ENCODE measurements around the gene MRPL4.

Gene MRPL4

GRCh38 chr19:10251792-10252694 is at the start of gene MRPL4:
Gene MRPL4, plus strand, starts transcription at chr19:10252214. Its CDS starts 40 bp downstream, at chr19:10252254.
- DNase-seq (ENCODE audit: low read depth in 2 of 2), result peak; percentile 93 to 94

- no peak for DNase-seq (ENCODE audit: low read depth in 2 of 2)
Observed at GRCh38 chr19:10203686-10204085, 48.3 kb upstream of the MRPL4 start.

DNA sequence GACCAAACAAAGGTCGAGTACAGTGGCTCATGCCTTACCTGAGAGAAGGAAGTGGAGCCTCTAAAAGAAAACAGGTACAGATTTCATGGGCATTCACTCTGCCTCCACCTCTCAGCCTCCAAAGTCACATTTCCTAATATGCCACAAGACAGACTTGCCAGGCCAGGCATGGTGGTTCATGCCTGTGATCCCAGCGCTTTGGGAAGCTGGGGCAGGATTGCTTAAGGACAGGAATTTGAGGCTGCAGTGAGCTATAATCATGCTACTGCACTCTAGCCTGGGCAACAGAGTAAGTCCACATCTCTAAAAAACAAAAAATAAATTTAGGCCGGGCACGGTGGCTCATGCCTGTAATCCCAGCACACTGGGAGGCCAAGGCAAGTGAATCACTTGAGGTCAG is 46.4 kb upstream of the MRPL4 start:
- DNase-seq (ENCODE audit: low read depth in 2 of 2), result no peak

DNA sequence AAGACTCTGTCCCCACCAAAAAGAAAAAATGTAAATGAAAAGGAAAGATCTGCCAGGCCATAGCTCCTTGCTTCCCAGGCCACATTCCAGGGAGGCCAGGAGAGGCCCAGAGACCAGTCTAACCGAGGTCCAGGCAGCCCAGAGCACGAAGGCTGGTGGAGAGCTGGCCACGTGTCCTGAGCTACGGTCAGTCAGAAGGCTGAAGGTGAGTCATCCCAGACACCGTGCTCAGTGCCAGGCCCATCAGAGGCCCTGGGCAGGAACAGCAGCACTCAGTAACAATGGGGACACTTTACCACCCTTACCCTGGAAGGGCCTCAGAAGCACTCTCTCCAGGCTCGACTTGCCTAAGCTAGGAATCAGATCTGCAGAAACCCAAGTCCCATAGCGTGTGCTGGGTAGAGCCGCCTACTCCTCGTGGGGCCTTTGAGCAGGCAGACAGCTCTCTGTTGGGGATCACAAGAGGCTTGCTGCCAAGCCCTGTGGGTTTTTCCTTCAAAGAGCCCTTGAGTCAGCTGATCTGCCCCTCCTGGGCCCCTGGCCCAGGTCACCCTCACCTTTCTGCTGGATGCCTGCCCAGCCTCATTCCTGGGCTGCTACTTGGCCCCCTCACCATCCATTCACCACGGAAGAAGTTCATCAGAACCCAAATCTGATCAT is 45.7 kb upstream of the MRPL4 start:
- DNase-seq (ENCODE audit: low read depth in 2 of 2), result no peak

DNA sequence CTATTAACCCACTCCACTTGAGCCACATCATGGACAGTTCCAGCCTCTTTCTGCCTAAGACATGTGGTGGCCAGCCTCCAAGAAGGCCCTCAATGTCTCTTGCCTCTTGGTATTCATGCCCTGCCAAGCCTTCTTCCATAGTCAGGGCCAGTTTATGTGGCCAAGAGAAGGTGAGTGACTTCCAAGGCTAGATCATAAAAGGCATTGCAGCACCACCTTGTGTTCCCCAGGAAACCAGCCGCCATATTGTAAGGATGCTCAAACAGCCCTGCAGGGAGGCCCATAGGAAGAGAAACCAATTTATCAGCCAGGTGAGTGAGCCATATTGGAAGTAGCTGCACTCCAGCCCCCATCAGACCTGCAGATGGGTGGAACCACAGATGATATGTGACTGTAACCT is 45.0 kb upstream of the MRPL4 start:
- DNase-seq (ENCODE audit: low read depth in 2 of 2), result no peak

DNA sequence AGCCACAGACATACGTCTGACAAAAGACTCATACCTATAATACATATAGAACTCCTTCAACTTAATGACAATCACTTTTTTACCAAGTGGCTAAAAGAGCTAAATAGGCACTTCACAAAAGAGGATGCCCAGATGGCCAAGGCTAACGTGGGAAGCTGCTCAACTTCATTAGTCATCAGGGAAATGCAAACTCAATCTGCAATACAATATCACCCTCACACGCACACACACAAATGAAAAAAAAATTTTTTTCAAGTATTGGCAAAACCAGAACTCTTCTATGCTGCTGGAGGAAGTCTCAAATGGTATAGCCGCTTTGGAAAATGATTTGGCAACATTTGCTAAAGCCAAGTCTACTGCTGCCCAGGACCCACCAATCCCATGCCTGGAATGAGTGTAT is 42.7 kb upstream of the MRPL4 start:
- DNase-seq (ENCODE audit: low read depth in 2 of 2), result no peak

- DNase-seq (ENCODE audit: low read depth in 2 of 2), result no peak
Observed at GRCh38 chr19:10211061-10211460, 41.0 kb upstream of the MRPL4 start.

GRCh38 chr19:10211691-10212090 is 40.3 kb upstream of the MRPL4 start:
- no peak for DNase-seq (ENCODE audit: low read depth in 2 of 2)

- no peak for DNase-seq (ENCODE audit: low read depth in 2 of 2)
Observed at GRCh38 chr19:10214784-10215183, 37.2 kb upstream of the MRPL4 start.

- no peak for DNase-seq (ENCODE audit: low read depth in 2 of 2)
Observed at GRCh38 chr19:10217085-10217484, 34.9 kb upstream of the MRPL4 start.

DNA sequence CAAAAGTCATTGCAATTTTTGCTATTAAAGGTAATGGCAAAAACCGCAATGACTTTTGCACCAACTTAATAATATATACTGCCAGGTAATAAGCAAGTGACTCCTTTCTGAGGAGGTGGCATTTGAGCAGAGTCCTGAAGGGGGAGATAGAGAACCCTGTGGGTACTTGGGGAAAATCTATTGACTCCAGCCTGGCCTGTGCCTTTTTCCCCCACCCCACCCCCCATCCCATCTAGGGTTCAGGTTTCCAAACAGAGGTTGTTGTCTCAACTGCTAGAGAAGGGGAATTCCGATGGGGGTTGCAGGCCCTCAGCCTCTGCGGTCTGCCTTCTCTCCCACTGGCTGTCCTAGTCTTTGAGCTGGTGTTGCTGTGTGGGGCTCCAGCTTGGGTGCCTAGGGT is 32.3 kb upstream of the MRPL4 start:
- peak in 1 of 2 donors; percentile 37 for DNase-seq (ENCODE audit: low read depth in 2 of 2)

DNA sequence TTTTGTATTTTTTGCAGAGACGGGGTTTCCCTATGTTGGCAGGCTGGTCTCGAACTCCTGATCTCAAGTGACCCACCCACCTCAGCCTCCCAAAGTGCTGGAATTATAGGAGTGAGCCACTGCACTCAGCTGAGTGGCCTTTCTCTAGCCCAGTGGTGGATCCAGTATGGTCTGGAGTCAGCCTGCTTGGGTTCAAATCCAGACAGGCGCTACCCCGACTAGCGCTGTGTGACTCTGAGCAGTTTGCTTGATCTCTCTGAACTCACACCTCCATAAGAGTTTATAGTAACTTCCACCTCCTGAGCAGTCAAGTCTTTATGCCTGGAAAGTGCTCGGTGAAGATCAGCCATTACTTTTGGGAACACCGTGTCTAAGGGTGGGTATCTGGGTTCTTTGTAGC is 31.3 kb upstream of the MRPL4 start:
- no peak for DNase-seq (ENCODE audit: low read depth in 2 of 2)

DNA sequence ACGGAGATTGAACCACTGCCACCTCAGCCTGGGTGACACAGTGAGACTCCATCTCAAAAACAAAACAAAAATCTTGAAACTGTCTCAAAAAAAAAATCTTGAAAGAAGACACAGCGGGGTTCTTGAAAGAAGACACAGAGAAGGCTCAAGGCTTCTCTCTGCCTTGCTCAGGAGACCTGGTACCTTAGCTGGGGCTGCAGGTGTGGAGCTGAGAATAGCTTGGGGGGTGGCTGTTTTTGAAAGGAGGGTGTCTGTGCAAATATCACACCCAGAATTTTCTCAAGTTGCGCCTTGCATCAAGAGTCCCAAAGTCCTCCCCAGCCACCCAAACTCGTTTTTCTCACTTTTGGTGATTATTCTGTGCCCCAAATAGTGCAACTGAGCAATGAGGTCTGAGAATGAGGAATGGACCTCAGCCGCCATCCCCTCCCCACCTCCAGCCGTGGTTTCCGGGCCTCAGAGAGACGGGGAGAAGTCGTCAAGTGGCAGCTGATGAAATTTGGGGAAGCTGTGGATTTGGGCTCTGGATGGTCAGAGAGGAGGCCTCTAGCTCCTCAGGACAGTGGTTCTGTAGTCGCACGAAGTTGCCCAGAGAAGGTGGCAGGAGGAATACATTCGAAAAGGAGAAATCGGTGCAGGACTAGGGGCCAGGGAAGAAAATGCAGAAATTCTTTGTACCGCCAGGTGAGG is 29.7 kb upstream of the MRPL4 start:
- no peak for DNase-seq (ENCODE audit: low read depth in 2 of 2)

- DNase-seq (ENCODE audit: low read depth in 2 of 2), result no peak
Observed at GRCh38 chr19:10223488-10224213, 28.4 kb upstream of the MRPL4 start.

DNA sequence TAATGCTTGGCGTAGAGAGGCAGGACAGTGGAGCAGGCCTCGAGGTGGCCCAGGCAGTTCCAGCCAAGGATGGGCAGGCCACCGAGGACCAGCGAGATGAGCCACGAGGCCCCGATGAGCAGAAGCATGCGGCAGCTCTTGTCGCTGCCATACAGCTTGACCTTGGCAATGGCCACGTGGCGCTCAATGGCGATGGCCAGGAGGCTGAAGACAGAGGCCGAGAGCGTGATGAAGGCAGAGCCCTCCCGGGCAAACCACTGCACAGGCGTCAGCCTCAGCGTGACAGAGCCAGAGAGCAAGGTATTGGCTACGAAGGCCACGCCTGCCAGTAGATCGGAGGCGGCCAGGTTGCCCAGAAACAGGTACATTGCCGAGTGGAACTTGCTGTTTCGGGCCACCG is 27.7 kb upstream of the MRPL4 start:
- no peak for DNase-seq (ENCODE audit: low read depth in 2 of 2)

DNA sequence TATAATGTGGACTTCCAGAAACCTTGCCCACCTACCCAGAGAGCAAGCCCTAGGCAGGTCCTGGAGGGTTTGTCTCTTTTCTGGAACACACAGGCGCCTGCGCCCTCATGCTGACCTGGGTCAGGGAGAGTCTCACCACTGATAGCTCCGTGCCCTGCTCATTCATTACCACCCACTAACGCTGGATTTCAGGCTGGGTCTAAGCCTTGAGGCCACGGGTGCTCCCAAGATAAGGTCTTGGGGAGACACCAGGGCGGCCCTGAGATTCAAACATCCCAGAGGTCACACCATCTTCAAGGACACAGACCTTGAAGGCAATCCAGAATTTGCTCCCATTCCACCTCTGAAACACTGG is 26.0 kb upstream of the MRPL4 start:
- DNase-seq (ENCODE audit: low read depth in 2 of 2), result no peak

DNA sequence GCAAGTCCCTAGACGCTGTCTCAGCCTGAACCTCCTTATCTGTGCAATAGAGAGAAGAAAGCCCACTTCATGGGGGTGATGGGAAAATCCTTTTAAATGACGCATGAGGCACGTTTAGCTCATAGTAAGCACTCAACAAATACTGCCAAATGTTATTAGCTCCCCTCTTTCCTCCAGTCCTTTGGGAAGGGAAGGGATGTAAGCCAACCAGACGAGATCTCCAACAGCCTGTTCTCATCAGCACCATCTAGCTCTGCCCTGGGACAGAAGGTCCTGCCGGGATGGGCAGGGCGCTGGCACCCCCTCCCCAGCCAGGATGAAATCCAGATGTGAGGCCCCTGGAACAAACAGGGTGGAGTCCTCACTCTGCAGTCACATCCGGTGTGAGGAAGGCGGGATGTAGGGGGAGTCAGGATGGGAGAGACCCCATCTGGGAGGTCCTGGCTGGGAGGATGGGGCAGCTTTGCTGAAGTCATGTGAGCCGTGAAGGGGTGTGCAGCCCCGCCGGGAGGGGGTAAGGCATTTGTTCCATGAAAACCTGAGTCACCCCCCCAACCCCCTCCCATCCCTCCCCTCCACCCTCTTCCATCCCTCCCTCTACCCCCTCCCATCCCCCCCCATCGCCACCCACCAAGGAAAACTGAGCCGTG is 25.5 kb upstream of the MRPL4 start:
- no peak for DNase-seq (ENCODE audit: low read depth in 2 of 2)

- DNase-seq (ENCODE audit: low read depth in 2 of 2), result no peak
Observed at GRCh38 chr19:10227026-10227971, 24.7 kb upstream of the MRPL4 start.

- DNase-seq (ENCODE audit: low read depth in 2 of 2), result no peak
Observed at GRCh38 chr19:10228393-10228792, 23.6 kb upstream of the MRPL4 start.

- DNase-seq (ENCODE audit: low read depth in 2 of 2), result peak in 1 of 2 donors; percentile 10
Observed at GRCh38 chr19:10228920-10229319, 23.1 kb upstream of the MRPL4 start.
